C4-2B (cell line): ENCODE measurements around the gene NME7.

ENCODE experiments used
- ZFX ChIP-seq: fragments of 450-650 bp; IDR thresholded peaks from 2 replicates; pipeline ENCODE4 v1.6.1; 2017
- TF ChIP-seq, protein P1 (sequence below): fragments of 450-650 bp; conservative IDR thresholded peaks from 2 replicates; pipeline ENCODE4 v1.5.1; 2017; ENCODE audit warnings: mild to moderate bottlenecking

GRCh38 chr1:169100208-169100607, 267.4 kb downstream of the NME7 start:
- TF ChIP-seq, protein P1, sequence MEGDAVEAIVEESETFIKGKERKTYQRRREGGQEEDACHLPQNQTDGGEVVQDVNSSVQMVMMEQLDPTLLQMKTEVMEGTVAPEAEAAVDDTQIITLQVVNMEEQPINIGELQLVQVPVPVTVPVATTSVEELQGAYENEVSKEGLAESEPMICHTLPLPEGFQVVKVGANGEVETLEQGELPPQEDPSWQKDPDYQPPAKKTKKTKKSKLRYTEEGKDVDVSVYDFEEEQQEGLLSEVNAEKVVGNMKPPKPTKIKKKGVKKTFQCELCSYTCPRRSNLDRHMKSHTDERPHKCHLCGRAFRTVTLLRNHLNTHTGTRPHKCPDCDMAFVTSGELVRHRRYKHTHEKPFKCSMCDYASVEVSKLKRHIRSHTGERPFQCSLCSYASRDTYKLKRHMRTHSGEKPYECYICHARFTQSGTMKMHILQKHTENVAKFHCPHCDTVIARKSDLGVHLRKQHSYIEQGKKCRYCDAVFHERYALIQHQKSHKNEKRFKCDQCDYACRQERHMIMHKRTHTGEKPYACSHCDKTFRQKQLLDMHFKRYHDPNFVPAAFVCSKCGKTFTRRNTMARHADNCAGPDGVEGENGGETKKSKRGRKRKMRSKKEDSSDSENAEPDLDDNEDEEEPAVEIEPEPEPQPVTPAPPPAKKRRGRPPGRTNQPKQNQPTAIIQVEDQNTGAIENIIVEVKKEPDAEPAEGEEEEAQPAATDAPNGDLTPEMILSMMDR: no peak
- TF ChIP-seq ZFX: no peak
